ENCODE measurements around the gene SMAD3.

DNA sequence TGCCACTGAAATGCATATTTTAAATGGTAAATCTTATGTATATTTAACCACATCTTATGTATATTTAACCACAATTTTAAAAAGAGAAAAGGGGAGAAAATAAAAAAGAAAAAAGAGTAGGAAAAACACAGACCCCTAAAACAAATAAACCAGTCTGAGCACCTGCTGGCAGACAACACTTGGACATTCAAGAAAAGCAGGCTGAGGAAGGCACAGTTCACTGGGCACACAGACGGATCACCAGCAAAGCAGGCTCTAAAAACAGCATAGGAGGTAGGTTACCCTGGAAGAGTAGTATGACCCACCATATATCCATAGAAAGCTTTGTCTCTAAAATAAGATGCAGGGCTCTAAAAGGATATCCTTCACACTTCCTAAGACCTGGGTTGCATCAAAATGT lies 162.0 kb downstream of the SMAD3 start:
- no peak for TF ChIP-seq CTCF (conservative IDR thresholded peaks at IDR 0.05; ENCODE audit: low read length)
- no peak for TF ChIP-seq EZH2phosphoT487 (IDR thresholded peaks at IDR 0.05; ENCODE audit: borderline replicate concordance, low read depth, low read length)
